Activated CD8-positive, alpha-beta T cell treated with anti-CD3 and anti-CD28 coated beads, Interleukin-2, amount 10 ng/mL, durations not matched to agents 7 days and 5 days (primary cell): ENCODE results near the gene AIF1. TPM values are rescaled to one million over a fixed set of nuclear protein-coding genes. Genes with fewer than 3 reads are reported as not detected.

Experiments
- ATAC-seq: fragments of 150-1000 bp; cut with Tn5 transposase; one replicate; pipeline ENCODE4 v1.10.0; 2021; ENCODE audit warnings: moderate library complexity
- CTCF ChIA-PET: fragments of 350-600 bp; sonication (Branson Sonifier 250); formaldehyde crosslinking; loops from one replicate; lab custom pipeline; 2021; ENCODE audit warnings: antibody characterized with exemption; lab: Charles Lee
- POLR2A ChIA-PET: fragments of 350-600 bp; sonication (Branson Sonifier 250); formaldehyde crosslinking; loops from one replicate; lab custom pipeline; 2021; ENCODE audit warnings: antibody characterized with exemption; lab: Charles Lee
- DNase-seq: peaks from one replicate; pipeline ENCODE4 v3.0.0-alpha.2; 2020
- H3K27ac Mint-ChIP-seq: one replicate; pipeline ENCODE4 v1.8.0; 2021; ENCODE audit warnings: mild to moderate bottlenecking, mixed read lengths
- H3K27me3 Mint-ChIP-seq: one replicate; pipeline ENCODE4 v1.8.0; 2021; ENCODE audit warnings: low read depth, mixed read lengths
- H3K36me3 Mint-ChIP-seq: one replicate; pipeline ENCODE4 v1.8.0; 2021; ENCODE audit warnings: low read depth, mixed read lengths
- H3K4me1 Mint-ChIP-seq: one replicate; pipeline ENCODE4 v1.8.0; 2021; ENCODE audit warnings: low read depth, mixed read lengths
- H3K4me3 Mint-ChIP-seq: one replicate; pipeline ENCODE4 v1.8.0; 2021; ENCODE audit warnings: mild to moderate bottlenecking, mixed read lengths
- H3K9me3 Mint-ChIP-seq: one replicate; pipeline ENCODE4 v1.8.0; 2022; ENCODE audit warnings: mixed read lengths; ENCODE audit not compliant: insufficient read depth
- total RNA-seq, 2 experiments: library from RNA; stranded (reverse); gene quantifications; one replicate each; pipeline ENCODE4 v1.2.3, GENCODE V29; 2021

Gene AIF1
- total RNA-seq, 2 experiments from 2014 or later = 177 TPM

- no peak overlapping the region for H3K27ac Mint-ChIP-seq
- ChIA-PET CTCF (interaction anchor here (0.9 kb wide), 1 partner anchor 21 kb away, joined by 3 read pairs; no protein-coding TSS in a partner anchor), POLR2A (interaction anchor here (0.5 to 2.5 kb wide), 3 partner anchors 20 to 60 kb away, joined by 3 to 7 read pairs (median 3); partner anchors contain the start of genes ABHD16A and GPANK1)
- DNase-seq (no peak), ATAC-seq (no peak)
- no peaks in the 10 kb centered on the region for H3K9me3 Mint-ChIP-seq
- H3K27me3 Mint-ChIP-seq = no peaks in the 10 kb centered on the region
- H3K4me3 Mint-ChIP-seq = no peak overlapping the region
- peaks cover 18% of the 10 kb centered on the region for H3K4me1 Mint-ChIP-seq
- H3K36me3 Mint-ChIP-seq = peaks cover 65% of the 10 kb centered on the region
These were observed 27.9 kb downstream of the AIF1 start for GRCh38 chr6:31642798-31643570.

GRCh38 chr6:31643818-31644454 is 28.9 kb downstream of the AIF1 start:
- ChIA-PET POLR2A (interaction anchor here (0.5 to 2.5 kb wide), 2 partner anchors 19 to 21 kb away, joined by 3 to 7 read pairs; partner anchors contain the start of gene GPANK1), CTCF (no interaction called here)
- peaks cover 24% of the 10 kb centered on the region for H3K4me1 Mint-ChIP-seq
- H3K27ac Mint-ChIP-seq = no peak overlapping the region
- ATAC-seq (no peak), DNase-seq (no peak)
- no peaks in the 10 kb centered on the region for H3K27me3 Mint-ChIP-seq
- no peaks in the 10 kb centered on the region for H3K9me3 Mint-ChIP-seq
- H3K36me3 Mint-ChIP-seq = peaks cover 71% of the 10 kb centered on the region
- H3K4me3 Mint-ChIP-seq = no peak overlapping the region

- CTCF ChIA-PET = no interaction called here
- no peak overlapping the region for H3K4me3 Mint-ChIP-seq
- no peaks in the 10 kb centered on the region for H3K9me3 Mint-ChIP-seq
- peak overlapping the region; percentile 10 for H3K27ac Mint-ChIP-seq
- POLR2A ChIA-PET = interaction anchor here (2.5 kb wide), 1 partner anchor 20 kb away, joined by 7 read pairs; the partner anchor contains the start of gene GPANK1
- ATAC-seq (no peak), DNase-seq (no peak)
- no peaks in the 10 kb centered on the region for H3K27me3 Mint-ChIP-seq
- H3K36me3 Mint-ChIP-seq = peaks cover 69% of the 10 kb centered on the region
- peaks cover 28% of the 10 kb centered on the region for H3K4me1 Mint-ChIP-seq
These were observed 30.3 kb downstream of the AIF1 start for GRCh38 chr6:31645325-31645724.

DNA sequence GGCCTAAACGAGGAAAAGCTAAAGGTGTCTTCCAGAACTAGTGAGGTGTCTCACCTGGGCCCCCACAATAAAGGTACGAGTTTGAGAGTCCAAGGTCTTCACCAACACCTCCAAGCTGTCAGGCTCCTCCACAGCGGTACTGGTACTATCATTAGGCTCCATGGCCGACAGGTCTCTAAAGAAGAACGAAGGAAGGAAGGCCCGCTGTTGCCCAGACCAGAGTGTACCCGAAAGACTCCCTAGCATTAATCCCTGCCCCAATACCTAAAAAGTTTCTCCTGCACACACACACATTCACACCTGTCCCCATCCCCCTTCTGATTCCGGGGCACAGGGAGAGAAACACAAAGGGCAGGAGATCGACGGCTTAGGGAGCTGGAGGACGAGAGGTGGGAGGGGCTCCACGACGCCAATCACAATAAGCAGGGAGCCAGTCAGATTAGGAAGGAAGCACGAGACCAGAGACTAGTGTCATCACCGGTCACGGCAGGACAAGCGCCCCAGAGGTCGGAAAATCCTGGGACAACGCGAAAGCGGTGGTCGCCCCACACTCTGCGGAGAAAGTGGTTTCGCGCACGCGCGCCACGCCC is 36.7 kb downstream of the AIF1 start:
- ChIA-PET POLR2A (interaction anchor here (0.6 to 6.8 kb wide), 28 partner anchors 10 to 1193 kb away, joined by 3 to 109 read pairs (median 4); partner anchors contain the start of genes ATP6V1G2, C6orf47, CSNK2B and DDX39B), CTCF (interaction anchor here (0.9 to 4.3 kb wide), 9 partner anchors 12 to 176 kb away, joined by 3 to 34 read pairs (median 4); partner anchors contain the start of genes CSNK2B, DDX39B, GPANK1 and HSPA1B)
- Mint-ChIP-seq H3K4me3 (peak overlapping the region; percentile 96), H3K9me3 (no peaks in the 10 kb centered on the region), H3K27ac (peak overlapping the region; percentile 98), H3K36me3 (peaks cover 59% of the 10 kb centered on the region), H3K4me1 (peaks cover 55% of the 10 kb centered on the region), H3K27me3 (no peaks in the 10 kb centered on the region)
- ATAC-seq = peak; percentile 59
- DNase-seq = no peak

GRCh38 chr6:31652925-31653724 is 38.1 kb downstream of the AIF1 start:
- Mint-ChIP-seq H3K4me1 (peaks cover 66% of the 10 kb centered on the region), H3K9me3 (no peaks in the 10 kb centered on the region), H3K4me3 (peak overlapping the region; percentile 96), H3K27ac (peak overlapping the region; percentile 98), H3K36me3 (peaks cover 59% of the 10 kb centered on the region), H3K27me3 (no peaks in the 10 kb centered on the region)
- peak; percentile 93 for DNase-seq
- CTCF ChIA-PET = interaction anchor here (0.7 to 4.3 kb wide), 12 partner anchors 8 to 211 kb away, joined by 3 to 34 read pairs (median 4); partner anchors contain the start of genes ATP6V1G2, CSNK2B, DDX39B and GPANK1
- POLR2A ChIA-PET = interaction anchor here (0.7 to 6.8 kb wide), 33 partner anchors 8 to 1189 kb away, joined by 3 to 109 read pairs (median 3); partner anchors contain the start of genes ATP6V1G2, C6orf47, CSNK2B and DDX39B
- peak; percentile 72 for ATAC-seq

GRCh38 chr6:31654574-31655348 is 39.7 kb downstream of the AIF1 start:
- peaks cover 69% of the 10 kb centered on the region for H3K4me1 Mint-ChIP-seq
- no peak for ATAC-seq
- POLR2A ChIA-PET = interaction anchor here (0.9 to 6.8 kb wide), 5 partner anchors 10 to 178 kb away, joined by 3 to 109 read pairs (median 5); partner anchors contain the start of genes ABHD16A, CSNK2B, GPANK1 and HSPA1B
- peaks cover 60% of the 10 kb centered on the region for H3K36me3 Mint-ChIP-seq
- DNase-seq = no peak
- no peaks in the 10 kb centered on the region for H3K27me3 Mint-ChIP-seq
- no peaks in the 10 kb centered on the region for H3K9me3 Mint-ChIP-seq
- H3K27ac Mint-ChIP-seq = no peak overlapping the region
- CTCF ChIA-PET = interaction anchor here (0.6 to 4.3 kb wide), 4 partner anchors 10 to 175 kb away, joined by 3 to 34 read pairs (median 4); partner anchors contain the start of genes CSNK2B and GPANK1
- peak overlapping the region; percentile 43 for H3K4me3 Mint-ChIP-seq

DNA sequence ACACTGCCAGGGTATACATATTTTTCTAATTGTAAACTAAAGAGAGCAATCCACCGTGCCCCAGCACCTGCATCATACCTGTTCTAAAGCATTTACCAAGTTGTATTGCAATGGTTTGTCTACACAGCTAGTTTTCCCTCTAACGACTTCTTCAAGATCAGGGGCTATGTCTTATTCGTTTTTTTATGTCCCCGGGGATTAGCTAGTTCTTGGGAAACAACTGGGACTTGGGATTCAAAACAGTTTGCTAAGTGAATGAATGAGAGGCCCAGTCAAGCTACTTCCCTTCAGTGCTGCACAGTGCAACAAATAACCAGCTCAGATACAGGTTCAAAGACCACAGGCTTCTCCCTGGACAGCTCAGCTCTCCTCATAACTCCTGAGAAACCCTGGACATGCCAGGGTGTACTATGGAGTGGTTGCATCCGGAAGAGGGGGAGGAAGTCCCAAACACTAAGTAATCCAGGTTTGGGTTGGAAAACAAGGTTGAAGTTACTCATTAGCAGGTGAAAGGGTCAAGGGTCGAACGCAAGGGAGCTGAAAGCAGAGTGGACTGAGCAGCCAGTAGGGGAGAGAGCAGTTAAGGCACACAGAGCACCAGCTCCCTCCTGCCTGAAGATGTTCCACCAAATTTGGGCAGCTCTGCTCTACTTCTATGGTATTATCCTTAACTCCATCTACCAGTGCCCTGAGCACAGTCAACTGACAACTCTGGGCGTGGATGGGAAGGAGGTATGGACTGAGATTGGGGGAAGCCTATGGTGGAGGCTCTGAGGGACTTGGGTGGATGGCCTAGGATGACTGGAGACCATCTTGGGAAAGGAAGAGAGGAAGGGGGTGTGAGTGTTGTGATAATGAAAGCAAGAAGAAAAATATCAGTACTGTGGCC is 40.6 kb downstream of the AIF1 start, which contains the start of gene APOM:
Gene APOM (plus strand): TSS at position 546 of the 889 bp plus-strand sequence. CDS start 73 bp downstream, at position 619.
- CTCF ChIA-PET = interaction anchor here (1.1 kb wide), 1 partner anchor 174 kb away, joined by 5 read pairs; no protein-coding TSS in a partner anchor
- POLR2A ChIA-PET = interaction anchor here (1.7 to 6.8 kb wide), 2 partner anchors 9 to 48 kb away, joined by 5 to 109 read pairs; partner anchors contain the start of genes ABHD16A, CSNK2B and GPANK1
- no peak for DNase-seq
- Mint-ChIP-seq H3K27me3 (no peaks in the 10 kb centered on the region), H3K9me3 (no peaks in the 10 kb centered on the region), H3K4me3 (no peak within 1 kb of the TSS), H3K4me1 (peaks cover 70% of the 10 kb centered on the region), H3K36me3 (peaks cover 63% of the 10 kb centered on the region), H3K27ac (peak within 1 kb of the TSS; percentile 54)
- no peak for ATAC-seq

DNA sequence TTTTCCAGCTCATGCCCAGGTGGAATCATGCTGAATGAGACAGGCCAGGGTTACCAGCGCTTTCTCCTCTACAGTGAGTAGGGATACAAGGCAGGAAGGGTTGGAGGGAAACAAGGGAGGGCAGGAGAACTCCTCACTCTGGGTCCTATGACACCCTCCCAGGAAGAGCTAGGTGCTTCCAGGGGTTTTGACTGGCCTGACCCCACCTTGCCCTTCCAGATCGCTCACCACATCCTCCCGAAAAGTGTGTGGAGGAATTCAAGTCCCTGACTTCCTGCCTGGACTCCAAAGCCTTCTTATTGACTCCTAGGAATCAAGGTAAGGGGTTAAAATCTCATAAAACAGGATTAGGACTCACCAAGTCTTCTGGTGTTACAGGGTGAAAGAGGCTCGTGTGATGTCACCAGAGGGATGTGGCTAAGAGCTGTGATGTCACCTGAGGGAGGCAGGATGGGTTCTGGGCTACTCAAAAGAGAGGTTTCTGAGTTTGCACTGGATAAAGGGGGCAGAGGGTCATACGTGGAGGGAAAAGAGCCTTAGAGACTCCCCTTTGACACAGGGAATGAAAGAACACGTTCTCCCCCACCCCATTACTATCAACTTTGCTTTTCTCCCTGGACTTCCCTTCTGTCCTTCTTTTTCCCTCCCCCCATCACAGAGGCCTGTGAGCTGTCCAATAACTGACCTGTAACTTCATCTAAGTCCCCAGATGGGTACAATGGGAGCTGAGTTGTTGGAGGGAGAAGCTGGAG is 42.5 kb downstream of the AIF1 start:
- CTCF ChIA-PET = interaction anchor here (1.2 to 1.4 kb wide), 3 partner anchors 61 to 173 kb away, joined by 3 to 5 read pairs (median 4); no protein-coding TSS in a partner anchor
- no peaks in the 10 kb centered on the region for H3K27me3 Mint-ChIP-seq
- H3K9me3 Mint-ChIP-seq = no peaks in the 10 kb centered on the region
- POLR2A ChIA-PET = interaction anchor here (0.8 to 6.8 kb wide), 4 partner anchors 7 to 81 kb away, joined by 3 to 109 read pairs (median 3); partner anchors contain the start of genes CSNK2B and GPANK1
- peaks cover 78% of the 10 kb centered on the region for H3K4me1 Mint-ChIP-seq
- peak overlapping the region; percentile 89 for H3K27ac Mint-ChIP-seq
- H3K4me3 Mint-ChIP-seq = peak overlapping the region; percentile 91
- peak; percentile 73 for DNase-seq
- H3K36me3 Mint-ChIP-seq = peaks cover 69% of the 10 kb centered on the region
- no peak for ATAC-seq
